Neural crest cell (in vitro differentiated cells): Measurements from ENCODE around the gene ASIC2. TPM values are rescaled to one million over a fixed set of nuclear protein-coding genes. Genes with fewer than 3 reads are reported as not detected.

Source experiments
- DNase-seq: peaks from one replicate; pipeline ENCODE4 v3.0.0; 2021; ENCODE audit warnings: low read depth, mixed read lengths, low spot score
- H3K27ac Mint-ChIP-seq: one replicate; pipeline ENCODE4 v1.8.0; 2021; ENCODE audit warnings: mild to moderate bottlenecking, mixed read lengths; ENCODE audit not compliant: unreplicated experiment
- H3K27me3 Mint-ChIP-seq: 2 replicates; pipeline ENCODE4 v1.8.0; 2021; ENCODE audit warnings: low read depth, mild to moderate bottlenecking, mixed read lengths
- H3K36me3 Mint-ChIP-seq: 2 replicates; pipeline ENCODE4 v1.8.0; 2021; ENCODE audit warnings: low read depth, mild to moderate bottlenecking, mixed read lengths
- H3K4me1 Mint-ChIP-seq: 2 replicates; pipeline ENCODE4 v1.8.0; 2021; ENCODE audit warnings: mixed read lengths
- H3K4me3 Mint-ChIP-seq: one replicate; pipeline ENCODE4 v1.8.0; 2021; ENCODE audit warnings: mild to moderate bottlenecking, mixed read lengths
- H3K9me3 Mint-ChIP-seq: 2 replicates; pipeline ENCODE4 v1.8.0; 2021; ENCODE audit warnings: mixed read lengths
- CTCF ChIP-seq: fragments of 200-600 bp; sonication (generic); conservative IDR thresholded peaks from 2 replicates; pipeline ENCODE4 v1.5.0; 2021; ENCODE audit warnings: antibody characterized with exemption, mild to moderate bottlenecking
- total RNA-seq: library from RNA; stranded (reverse); gene quantifications from 2 replicates; pipeline ENCODE4 v1.2.1, GENCODE V29; 2021

ASIC2 gene
- total RNA-seq, 1 donor from 2014 or later: 0.12 TPM

- TF ChIP-seq CTCF: no peak
- H3K9me3 Mint-ChIP-seq: no peaks in the 10 kb centered on the region
- no peak overlapping the region for H3K4me3 Mint-ChIP-seq
- DNase-seq: no peak
- H3K27ac Mint-ChIP-seq: no peak overlapping the region
- H3K36me3 Mint-ChIP-seq: no peaks in the 10 kb centered on the region
- peaks cover 74% of the 10 kb centered on the region for H3K27me3 Mint-ChIP-seq
- no peaks in the 10 kb centered on the region for H3K4me1 Mint-ChIP-seq
Observed at GRCh38 chr17:33199571-33200510, 93.3 kb downstream of the ASIC2 start.

- TF ChIP-seq CTCF: no peak
- no peak for DNase-seq
- Mint-ChIP-seq H3K4me1 (no peaks in the 10 kb centered on the region), H3K27me3 (peaks cover 75% of the 10 kb centered on the region), H3K36me3 (no peaks in the 10 kb centered on the region), H3K27ac (no peak overlapping the region), H3K9me3 (no peaks in the 10 kb centered on the region), H3K4me3 (no peak overlapping the region)
Observed at GRCh38 chr17:33198954-33199353, 94.1 kb downstream of the ASIC2 start.

- H3K4me3 Mint-ChIP-seq: no peak overlapping the region
- no peaks in the 10 kb centered on the region for H3K36me3 Mint-ChIP-seq
- no peaks in the 10 kb centered on the region for H3K4me1 Mint-ChIP-seq
- TF ChIP-seq CTCF: no peak
- H3K27me3 Mint-ChIP-seq: peaks cover 80% of the 10 kb centered on the region
- H3K27ac Mint-ChIP-seq: no peak overlapping the region
- no peak for DNase-seq
- no peaks in the 10 kb centered on the region for H3K9me3 Mint-ChIP-seq
Observed at GRCh38 chr17:33197342-33197741, 95.8 kb downstream of the ASIC2 start.

- DNase-seq: no peak
- H3K4me3 Mint-ChIP-seq: no peak overlapping the region
- no peak for TF ChIP-seq CTCF
- H3K4me1 Mint-ChIP-seq: no peaks in the 10 kb centered on the region
- H3K36me3 Mint-ChIP-seq: no peaks in the 10 kb centered on the region
- H3K9me3 Mint-ChIP-seq: no peaks in the 10 kb centered on the region
- no peak overlapping the region for H3K27ac Mint-ChIP-seq
- peaks cover 76% of the 10 kb centered on the region for H3K27me3 Mint-ChIP-seq
Observed at GRCh38 chr17:33196883-33197282, 96.2 kb downstream of the ASIC2 start.

- H3K27me3 Mint-ChIP-seq: peaks cover 77% of the 10 kb centered on the region
- no peak for DNase-seq
- no peaks in the 10 kb centered on the region for H3K36me3 Mint-ChIP-seq
- no peaks in the 10 kb centered on the region for H3K4me1 Mint-ChIP-seq
- TF ChIP-seq CTCF: no peak
- H3K27ac Mint-ChIP-seq: no peak overlapping the region
- H3K9me3 Mint-ChIP-seq: no peaks in the 10 kb centered on the region
- H3K4me3 Mint-ChIP-seq: no peak overlapping the region
Observed at GRCh38 chr17:33192951-33193911, 99.9 kb downstream of the ASIC2 start.
